ENCODE results near the gene TSPO2. TPM values are rescaled to one million over a fixed set of nuclear protein-coding genes. Genes with fewer than 3 reads are reported as not detected.

The TSPO2 gene
- total and polyA plus RNA-seq, 9 of the 15 experiments (the other 6 are each of a cell fraction or from before 2014, with no cell fraction given): not detected

DNA sequence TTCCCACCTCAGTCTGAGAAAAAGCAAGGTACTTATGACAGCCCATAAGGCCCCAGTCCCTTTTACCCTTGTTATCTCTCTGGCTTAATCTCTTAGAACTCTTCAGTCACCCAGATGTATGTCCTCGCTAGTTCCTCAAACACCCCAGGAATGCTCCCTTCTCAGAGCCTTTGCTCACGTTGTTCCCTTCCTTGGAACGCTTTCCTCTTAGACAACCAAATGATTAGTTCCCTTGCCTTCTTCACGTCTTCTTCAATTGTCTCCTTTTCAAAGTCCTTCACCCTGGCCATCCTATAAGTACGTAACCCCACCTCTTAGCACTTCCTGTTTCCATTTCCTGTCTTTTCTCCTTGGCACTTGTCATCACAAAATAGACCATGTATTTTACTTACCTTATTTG lies 9.6 kb downstream of the TSPO2 start:
- H3K79me2 ChIP-seq (ENCODE audit: control insufficient read depth, insufficient read depth, low read length): no peaks in the 10 kb centered on the region
- ChIA-PET POLR2A (interaction anchor here (1.7 kb wide), 1 partner anchor 24 kb away, joined by 4 read pairs; no protein-coding TSS in a partner anchor), CTCF (ENCODE audit: low intra/inter-chr PET ratio) (no interaction called here)
- 0 out of 2 replicates have a peak, but pooled peaks cover 4% of the 10 kb centered on the region for H4K20me1 ChIP-seq (replicated peaks; ENCODE audit: control insufficient read depth, insufficient read depth, low read length)
- in situ Hi-C loops (cut with MboI): no loop called here
- no peak overlapping the region for H3K9ac ChIP-seq (ENCODE audit: insufficient read depth in 1 of 2, low read depth in 2 of 2, low read length in 2 of 2)
- no peaks in the 10 kb centered on the region for H3K36me3 ChIP-seq (ENCODE audit: control insufficient read depth, insufficient read depth, low read length)
- H3K4me3 ChIP-seq: no peak overlapping the region
- no peak for DNase-seq (ENCODE audit: extremely low read depth in 1 of 4, low spot score in 3 of 4)
- peak; percentile 22; the same call in 1 of the 3 replicates for ATAC-seq
- BruUV-seq (replicated peaks): no TSS peak
- 46% methylated on average over 5 of the region's 5 CpGs for WGBS (ENCODE audit: insufficient coverage, low coverage, missing lambda C conversion rate)
- no peak for FAIRE-seq
- H3K9me3 ChIP-seq (replicated peaks; ENCODE audit: control insufficient read depth, insufficient read depth, low read depth, low read length): no peaks in the 10 kb centered on the region
- no peaks in the 10 kb centered on the region for H3K9me1 ChIP-seq (ENCODE audit: control insufficient read depth, insufficient read depth, low read length)
- H3K4me2 ChIP-seq (ENCODE audit: insufficient read depth, low read length): no peak overlapping the region
- peak overlapping the region; percentile 71 for H2AFZ ChIP-seq (ENCODE audit: low read depth, low read length)
- intact Hi-C loops (cut with micrococcal nuclease): no loop called here
- no peak overlapping the region for H3K27ac ChIP-seq (ENCODE audit: extremely low read depth, low read depth, low read length)
- H3K4me1 ChIP-seq (replicated peaks in 1 of 2; ENCODE audit: control insufficient read depth in 2 of 2, insufficient read depth in 2 of 2, low read length in 2 of 2): peaks cover 4 to 12% of the 10 kb centered on the region in 2 experiments
- H3K27me3 ChIP-seq (ENCODE audit: control insufficient read depth in 2 of 2, insufficient read depth in 2 of 2, low read length in 2 of 2): no peaks in the 10 kb centered on the region
- TF ChIP-seq SMAD3 (CRISPR knock-in tag; conservative IDR thresholded peaks at IDR 0.05) (no peak), MTA2 (IDR thresholded peaks at IDR 0.05; ENCODE audit: low read depth) (no peak), DDX20 (tag; IDR thresholded peaks at IDR 0.05; ENCODE audit: low read depth) (no peak), PCBP1 (IDR thresholded peaks at IDR 0.05; ENCODE audit: low read depth, low read length, poor library complexity, severe bottlenecking) (no peak), FOXP1 (CRISPR knock-in tag; IDR thresholded peaks at IDR 0.05) (no peak), ZMIZ1 (IDR thresholded peaks at IDR 0.05; ENCODE audit: low read depth in 2 of 2, low read length in 2 of 2) (no peak), ZEB2 (IDR thresholded peaks at IDR 0.05) (no peak), ETS2 (tag; IDR thresholded peaks at IDR 0.05; ENCODE audit: borderline replicate concordance, poor library complexity, severe bottlenecking) (no peak), EP300 (IDR thresholded peaks at IDR 0.05; ENCODE audit: low read length) (no peak), MTA1 (IDR thresholded peaks at IDR 0.05; ENCODE audit: borderline replicate concordance) (no peak), SAP30 (IDR thresholded peaks at IDR 0.05; ENCODE audit: borderline replicate concordance, insufficient read depth, low read depth, low read length, poor library complexity, severe bottlenecking) (no peak), ZNF124 (CRISPR knock-in tag; IDR thresholded peaks at IDR 0.05) (no peak), TRIM24 (IDR thresholded peaks at IDR 0.05) (no peak), ELF2 (CRISPR knock-in tag; IDR thresholded peaks at IDR 0.05) (no peak), KLF6 (CRISPR knock-in tag; IDR thresholded peaks at IDR 0.05; ENCODE audit: borderline replicate concordance) (peak; percentile 55; the same call in 1 of the 2 replicates), ZNF583 (CRISPR knock-in tag; IDR thresholded peaks at IDR 0.05) (no peak), ZNF3 (CRISPR knock-in tag; IDR thresholded peaks at IDR 0.05) (no peak), ZNF561 (CRISPR knock-in tag; conservative IDR thresholded peaks at IDR 0.05) (no peak)
- TF ChIP-seq, protein P1, sequence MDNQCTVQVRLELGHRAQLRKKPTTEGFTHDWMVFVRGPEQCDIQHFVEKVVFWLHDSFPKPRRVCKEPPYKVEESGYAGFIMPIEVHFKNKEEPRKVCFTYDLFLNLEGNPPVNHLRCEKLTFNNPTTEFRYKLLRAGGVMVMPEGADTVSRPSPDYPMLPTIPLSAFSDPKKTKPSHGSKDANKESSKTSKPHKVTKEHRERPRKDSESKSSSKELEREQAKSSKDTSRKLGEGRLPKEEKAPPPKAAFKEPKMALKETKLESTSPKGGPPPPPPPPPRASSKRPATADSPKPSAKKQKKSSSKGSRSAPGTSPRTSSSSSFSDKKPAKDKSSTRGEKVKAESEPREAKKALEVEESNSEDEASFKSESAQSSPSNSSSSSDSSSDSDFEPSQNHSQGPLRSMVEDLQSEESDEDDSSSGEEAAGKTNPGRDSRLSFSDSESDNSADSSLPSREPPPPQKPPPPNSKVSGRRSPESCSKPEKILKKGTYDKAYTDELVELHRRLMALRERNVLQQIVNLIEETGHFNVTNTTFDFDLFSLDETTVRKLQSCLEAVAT (IDR thresholded peaks at IDR 0.05): no peak

All from K562 (cell line).